Stimulated activated CD4-positive, alpha-beta T cell treated with anti-CD3 and anti-CD28 coated beads, TNF-alpha, amount 100 ng/mL, for 4 hours (primary cell): ENCODE results near the gene SIPA1.
"Not testable (repeated sequence)": the region's sequence is repeated elsewhere in the genome, so short reads cannot be mapped to it uniquely, and the experiment has no call there.

Experiments used
- DNase-seq, 3 experiments: peaks; one replicate each; pipeline ENCODE4 v3.0.0-alpha.2; 2020; ENCODE audit warnings: low read depth in 3 of 3

SIPA1 gene

GRCh38 chr11:65623177-65623576 lies 14.7 kb upstream of the SIPA1 start:
- DNase-seq = no peak

GRCh38 chr11:65623852-65624616 lies 13.9 kb upstream of the SIPA1 start:
- no peak for DNase-seq

- DNase-seq = no peak
Observed at GRCh38 chr11:65624931-65625627, 12.8 kb upstream of the SIPA1 start.

GRCh38 chr11:65625628-65626342 lies 12.1 kb upstream of the SIPA1 start:
- DNase-seq = no peak

- no peak for DNase-seq
Observed at GRCh38 chr11:65627202-65627601, 10.7 kb upstream of the SIPA1 start.

GRCh38 chr11:65629579-65629978 lies 8.3 kb upstream of the SIPA1 start:
- no peak for DNase-seq

- no peak for DNase-seq
Observed at GRCh38 chr11:65630215-65630614, 7.7 kb upstream of the SIPA1 start.

GRCh38 chr11:65633390-65634108 lies 4.4 kb upstream of the SIPA1 start:
- no peak for DNase-seq

GRCh38 chr11:65634109-65634436 lies 3.8 kb upstream of the SIPA1 start:
- no peak for DNase-seq

GRCh38 chr11:65634440-65634839 lies 3.5 kb upstream of the SIPA1 start:
- no peak for DNase-seq

GRCh38 chr11:65634905-65635731 lies 2.8 kb upstream of the SIPA1 start:
- no peak for DNase-seq

- no peak for DNase-seq
Observed at GRCh38 chr11:65636108-65637031, 1.5 kb upstream of the SIPA1 start.

- no peak for DNase-seq
Observed at GRCh38 chr11:65637032-65637557, 806 bp upstream of the SIPA1 start.

GRCh38 chr11:65639228-65639597 lies 1.3 kb downstream of the SIPA1 start:
- DNase-seq = not testable (repeated sequence)

- DNase-seq = no peak
Observed at GRCh38 chr11:65639623-65640482, 2.0 kb downstream of the SIPA1 start.

GRCh38 chr11:65640483-65641296 lies 2.8 kb downstream of the SIPA1 start:
- DNase-seq = no peak

GRCh38 chr11:65641297-65642013 lies 3.6 kb downstream of the SIPA1 start:
- no peak for DNase-seq
